OCI-LY1 (cell line): ENCODE data around the gene PDZD7.

Experiments used
- H2AFZ ChIP-seq: fragments of 200-600 bp; sonication (generic), shearing (Covaris generic); 2 replicates; pipeline ENCODE4 v1.6.0; 2014; ENCODE audit warnings: antibody characterized with exemption, mild to moderate bottlenecking, low read length
- H3F3A ChIP-seq: fragments of 200-600 bp; sonication (generic), shearing (Covaris generic); 2 replicates; pipeline ENCODE4 v1.6.0; 2014; ENCODE audit warnings: mild to moderate bottlenecking, antibody characterized with exemption, low read length, moderate library complexity; ENCODE audit not compliant: insufficient read depth
- H3K27ac ChIP-seq: fragments of 200-600 bp; sonication (generic); 2 replicates; pipeline ENCODE4 v1.5.1; 2014; ENCODE audit warnings: low read length, mixed run types, mild to moderate bottlenecking, low read depth; ENCODE audit not compliant: poor library complexity, severe bottlenecking
- H3K27me3 ChIP-seq: fragments of 200-600 bp; sonication (generic); 2 replicates; pipeline ENCODE4 v1.6.0; 2014; ENCODE audit warnings: antibody characterized with exemption, mild to moderate bottlenecking, low read length, moderate library complexity; ENCODE audit not compliant: insufficient read depth
- H3K36me3 ChIP-seq: fragments of 200-600 bp; sonication (generic); 2 replicates; pipeline ENCODE4 v1.6.1; 2014; ENCODE audit warnings: mild to moderate bottlenecking, antibody characterized with exemption, low read length, moderate library complexity, mixed read lengths; ENCODE audit not compliant: insufficient read depth
- H3K4me1 ChIP-seq: fragments of 200-600 bp; sonication (generic); 2 replicates; pipeline ENCODE4 v1.5.1; 2014; ENCODE audit warnings: mild to moderate bottlenecking, low read length, moderate library complexity; ENCODE audit not compliant: insufficient read depth, severe bottlenecking
- H3K4me2 ChIP-seq: fragments of 200-600 bp; sonication (generic), shearing (Covaris generic); 2 replicates; pipeline ENCODE4 v1.6.1; 2014; ENCODE audit warnings: low read length
- H3K4me3 ChIP-seq: fragments of 200-600 bp; sonication (generic); 2 replicates; pipeline ENCODE4 v1.5.1; 2014; ENCODE audit warnings: low read length, low read depth, mild to moderate bottlenecking, mixed read lengths; ENCODE audit not compliant: poor library complexity, severe bottlenecking
- H3K79me2 ChIP-seq: fragments of 200-600 bp; shearing (Covaris generic); 2 replicates; pipeline ENCODE4 v1.6.1; 2016; ENCODE audit warnings: mixed run types, low read length, mixed read lengths; ENCODE audit not compliant: insufficient read depth
- H3K9ac ChIP-seq: fragments of 200-600 bp; sonication (generic), shearing (Covaris generic); 2 replicates; pipeline ENCODE4 v1.6.1; 2014; ENCODE audit warnings: mild to moderate bottlenecking, low read length, mixed read lengths
- H3K9me2 ChIP-seq: fragments of 200-600 bp; sonication (generic), shearing (Covaris generic); 2 replicates; pipeline ENCODE4 v1.6.1; 2014; ENCODE audit warnings: low read depth, mild to moderate bottlenecking, low read length, mixed read lengths
- H3K9me3 ChIP-seq: fragments of 200-600 bp; shearing (Covaris generic); 2 replicates; pipeline ENCODE4 v1.6.1; 2014; ENCODE audit warnings: low read length, mixed read lengths
- H4K20me1 ChIP-seq: fragments of 200-600 bp; sonication (generic), shearing (Covaris generic); 2 replicates; pipeline ENCODE4 v1.6.0; 2016; ENCODE audit warnings: mild to moderate bottlenecking, low read length; ENCODE audit not compliant: insufficient read depth
- EZH2 ChIP-seq: fragments of 200-600 bp; sonication (generic), shearing (Covaris generic); IDR thresholded peaks from 2 replicates; pipeline ENCODE4 v1.8.0; 2017; ENCODE audit warnings: borderline replicate concordance, mixed run types, mild to moderate bottlenecking, antibody characterized with exemption, low read length, moderate library complexity, mixed read lengths
- TF ChIP-seq, protein P1 (sequence below): fragments of 200-600 bp; sonication (generic), shearing (Covaris generic); IDR thresholded peaks from 2 replicates; pipeline ENCODE4 v1.5.1; 2017; ENCODE audit warnings: mild to moderate bottlenecking, antibody characterized with exemption, low read length, moderate library complexity, mixed read lengths

PDZD7 gene

DNA sequence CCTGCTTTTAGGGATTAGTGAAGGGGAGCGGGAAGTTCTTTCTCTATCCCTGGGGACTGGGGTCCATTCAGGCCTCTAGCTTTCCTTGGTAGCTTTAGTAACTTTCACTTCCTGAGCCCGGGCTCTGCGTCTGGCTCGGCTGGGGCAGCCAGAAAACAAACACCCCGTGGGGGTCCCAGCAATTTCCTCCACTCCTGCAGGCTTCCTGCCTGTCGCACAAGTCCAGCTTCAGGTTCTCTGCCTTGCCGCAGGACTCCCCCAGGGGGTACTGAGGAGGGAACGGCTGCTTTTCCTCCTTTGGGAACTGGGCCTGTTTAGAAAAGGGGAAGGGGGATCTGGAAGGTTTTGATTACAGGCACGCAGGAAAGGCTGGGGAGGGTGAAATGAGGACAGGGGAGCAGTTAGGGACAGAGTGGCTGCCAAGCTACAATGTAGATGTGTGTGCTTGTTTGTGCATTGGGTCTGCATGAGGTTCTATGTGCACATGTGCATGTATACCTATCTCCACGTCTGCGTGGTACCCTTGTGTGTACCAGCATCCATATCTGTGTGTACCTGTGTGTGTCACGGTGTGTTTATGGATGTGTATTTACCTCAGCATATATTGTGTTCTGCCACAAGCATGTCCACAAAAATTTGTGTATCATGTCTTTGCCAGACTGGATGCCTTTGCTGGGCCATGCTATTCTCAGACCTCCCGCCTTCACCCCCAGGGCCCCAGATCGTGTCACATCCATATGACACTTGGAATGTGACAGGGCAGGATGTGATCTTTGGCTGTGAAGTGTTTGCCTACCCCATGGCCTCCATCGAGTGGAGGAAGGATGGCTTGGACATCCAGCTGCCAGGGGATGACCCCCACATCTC, 32.9 kb upstream of the PDZD7 start:
- H3K36me3 ChIP-seq = no peaks in the 10 kb centered on the region
- TF ChIP-seq, protein P1, sequence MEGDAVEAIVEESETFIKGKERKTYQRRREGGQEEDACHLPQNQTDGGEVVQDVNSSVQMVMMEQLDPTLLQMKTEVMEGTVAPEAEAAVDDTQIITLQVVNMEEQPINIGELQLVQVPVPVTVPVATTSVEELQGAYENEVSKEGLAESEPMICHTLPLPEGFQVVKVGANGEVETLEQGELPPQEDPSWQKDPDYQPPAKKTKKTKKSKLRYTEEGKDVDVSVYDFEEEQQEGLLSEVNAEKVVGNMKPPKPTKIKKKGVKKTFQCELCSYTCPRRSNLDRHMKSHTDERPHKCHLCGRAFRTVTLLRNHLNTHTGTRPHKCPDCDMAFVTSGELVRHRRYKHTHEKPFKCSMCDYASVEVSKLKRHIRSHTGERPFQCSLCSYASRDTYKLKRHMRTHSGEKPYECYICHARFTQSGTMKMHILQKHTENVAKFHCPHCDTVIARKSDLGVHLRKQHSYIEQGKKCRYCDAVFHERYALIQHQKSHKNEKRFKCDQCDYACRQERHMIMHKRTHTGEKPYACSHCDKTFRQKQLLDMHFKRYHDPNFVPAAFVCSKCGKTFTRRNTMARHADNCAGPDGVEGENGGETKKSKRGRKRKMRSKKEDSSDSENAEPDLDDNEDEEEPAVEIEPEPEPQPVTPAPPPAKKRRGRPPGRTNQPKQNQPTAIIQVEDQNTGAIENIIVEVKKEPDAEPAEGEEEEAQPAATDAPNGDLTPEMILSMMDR = no peak
- TF ChIP-seq EZH2 = no peak
- peaks cover 46% of the 10 kb centered on the region for H3K4me1 ChIP-seq
- H4K20me1 ChIP-seq = no peaks in the 10 kb centered on the region
- H3K9ac ChIP-seq = no peak overlapping the region
- no peaks in the 10 kb centered on the region for H3K27me3 ChIP-seq
- H3K27ac ChIP-seq = no peak overlapping the region
- no peaks in the 10 kb centered on the region for H3F3A ChIP-seq
- H2AFZ ChIP-seq = no peak overlapping the region
- H3K79me2 ChIP-seq = 0 out of 2 replicates have a peak, but pooled peaks cover under 1% of the 10 kb centered on the region
- no peak overlapping the region for H3K4me2 ChIP-seq
- no peaks in the 10 kb centered on the region for H3K9me3 ChIP-seq
- no peak overlapping the region for H3K4me3 ChIP-seq
- no peaks in the 10 kb centered on the region for H3K9me2 ChIP-seq

DNA sequence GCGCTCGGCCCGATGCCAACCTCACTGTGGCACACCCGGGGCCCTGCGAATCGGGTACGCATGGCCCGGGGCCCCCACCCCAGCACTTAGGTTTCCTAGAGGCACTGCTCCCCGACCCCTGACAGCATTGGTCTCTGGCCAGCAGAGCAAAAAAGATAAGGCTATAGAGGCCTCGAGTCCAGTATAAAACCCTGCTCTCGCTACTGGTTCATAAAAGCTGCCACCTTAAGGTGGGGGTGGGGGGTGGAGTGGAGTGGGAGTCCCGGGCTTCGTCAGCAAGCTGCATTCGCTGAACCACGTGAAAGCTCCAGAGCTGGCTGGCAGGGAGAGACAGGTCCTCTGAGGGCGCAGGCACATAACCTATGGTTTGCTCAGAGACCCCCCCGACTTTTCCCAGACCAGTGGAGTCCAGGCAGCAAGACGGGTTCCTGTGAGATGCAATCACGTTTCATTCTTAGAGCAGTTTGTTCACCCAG, 32.2 kb upstream of the PDZD7 start:
- Histone ChIP-seq H3K9ac (peak overlapping the region; percentile 22; the same call in 1 of the 2 replicates), H3K9me3 (no peaks in the 10 kb centered on the region), H2AFZ (no peak overlapping the region), H3K4me2 (peak overlapping the region; percentile 93; the same call in 1 of the 2 replicates), H3K9me2 (no peaks in the 10 kb centered on the region), H3F3A (no peaks in the 10 kb centered on the region), H3K36me3 (no peaks in the 10 kb centered on the region), H3K27ac (no peak overlapping the region), H3K27me3 (no peaks in the 10 kb centered on the region), H3K4me3 (peak overlapping the region; percentile 39), H4K20me1 (no peaks in the 10 kb centered on the region), H3K79me2 (0 out of 2 replicates have a peak, but pooled peaks cover 3% of the 10 kb centered on the region), H3K4me1 (peaks cover 46% of the 10 kb centered on the region)
- no peak for TF ChIP-seq EZH2
- TF ChIP-seq, protein P1 = no peak

DNA sequence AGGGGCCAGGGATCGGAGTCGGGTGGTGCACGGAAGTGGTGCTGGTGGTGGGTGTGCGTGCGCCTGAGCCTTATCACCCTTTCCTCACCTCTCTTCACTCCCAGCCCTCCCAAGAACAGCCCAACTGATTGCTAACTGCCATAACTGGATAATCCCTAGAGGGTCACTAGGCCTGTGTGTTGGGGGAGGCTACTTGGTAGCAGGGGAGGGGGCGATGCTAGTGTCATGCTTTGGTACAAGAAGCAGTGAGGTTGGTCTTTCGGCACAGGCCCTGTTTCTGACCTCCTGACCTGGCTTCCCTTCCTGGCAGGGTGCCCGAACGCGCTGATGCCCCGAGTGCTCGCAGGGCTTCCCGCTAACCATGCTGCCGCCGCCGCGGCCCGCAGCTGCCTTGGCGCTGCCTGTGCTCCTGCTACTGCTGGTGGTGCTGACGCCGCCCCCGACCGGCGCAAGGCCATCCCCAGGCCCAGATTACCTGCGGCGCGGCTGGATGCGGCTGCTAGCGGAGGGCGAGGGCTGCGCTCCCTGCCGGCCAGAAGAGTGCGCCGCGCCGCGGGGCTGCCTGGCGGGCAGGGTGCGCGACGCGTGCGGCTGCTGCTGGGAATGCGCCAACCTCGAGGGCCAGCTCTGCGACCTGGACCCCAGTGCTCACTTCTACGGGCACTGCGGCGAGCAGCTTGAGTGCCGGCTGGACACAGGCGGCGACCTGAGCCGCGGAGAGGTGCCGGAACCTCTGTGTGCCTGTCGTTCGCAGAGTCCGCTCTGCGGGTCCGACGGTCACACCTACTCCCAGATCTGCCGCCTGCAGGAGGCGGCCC, 31.5 kb upstream of the PDZD7 start:
- H2AFZ ChIP-seq = no peak overlapping the region
- no peaks in the 10 kb centered on the region for H3K9me2 ChIP-seq
- peak overlapping the region; percentile 25 for H3K27ac ChIP-seq
- H3K36me3 ChIP-seq = no peaks in the 10 kb centered on the region
- H3K9me3 ChIP-seq = no peaks in the 10 kb centered on the region
- peak overlapping the region; percentile 39 for H3K4me3 ChIP-seq
- H3F3A ChIP-seq = no peaks in the 10 kb centered on the region
- H3K79me2 ChIP-seq = 0 out of 2 replicates have a peak, but pooled peaks cover 3% of the 10 kb centered on the region
- H3K27me3 ChIP-seq = no peaks in the 10 kb centered on the region
- peak overlapping the region; percentile 22; the same call in 1 of the 2 replicates for H3K9ac ChIP-seq
- H3K4me2 ChIP-seq = peak overlapping the region; percentile 93; the same call in 1 of the 2 replicates
- peaks cover 43% of the 10 kb centered on the region for H3K4me1 ChIP-seq
- no peaks in the 10 kb centered on the region for H4K20me1 ChIP-seq
- TF ChIP-seq, protein P1 = peak; percentile 52
- no peak for TF ChIP-seq EZH2
